Upper lobe of left lung (tissue), 6 donors: ENCODE measurements around the gene PTPRQ. TPM values are rescaled to one million over a fixed set of nuclear protein-coding genes. Genes with fewer than 3 reads are reported as not detected.

Experiments used
- ATAC-seq, 2 donors: fragments of 200-7000 bp; cut with Tn5 transposase; one replicate each; pipeline ENCODE4 v1.9.1; 2022; ENCODE audit warnings: mild to moderate bottlenecking in 2 of 2, moderate library complexity in 2 of 2; ENCODE audit not compliant: low FRiP score in 2 of 2
- DNase-seq, 2 donors: peaks; one replicate each; pipeline ENCODE4 v3.0.0-alpha.2; 2019 to 2020
- H3K27ac ChIP-seq, 4 donors: fragments of 200-600 bp; sonication (generic); one replicate each; pipeline ENCODE4 v1.5.1; 2016 to 2019
- H3K27me3 ChIP-seq, 4 donors: fragments of 200-600 bp; sonication (generic); one replicate each; pipeline ENCODE4 v1.5.1; 2017 to 2019
- H3K36me3 ChIP-seq, 4 donors: fragments of 200-600 bp; sonication (generic); one replicate each; pipeline ENCODE4 v1.5.1; 2016 to 2019
- H3K4me1 ChIP-seq, 4 donors: fragments of 200-600 bp; sonication (generic); one replicate each; pipeline ENCODE4 v1.5.1; 2018 to 2019
- H3K4me3 ChIP-seq, 4 donors: fragments of 200-600 bp; sonication (generic); one replicate each; pipeline ENCODE4 v1.5.1; 2017 to 2019; ENCODE audit warnings: mild to moderate bottlenecking in 2 of 4, moderate library complexity in 1 of 4
- H3K9me3 ChIP-seq, 4 donors: fragments of 200-600 bp; sonication (generic); one replicate each; pipeline ENCODE4 v1.5.1; 2018 to 2019
- CTCF ChIP-seq, 6 experiments: fragments of 450-650 bp in 4 of 6; fragments of 200-600 bp in 2 of 6; sonication (generic) in 2 of 6; IDR thresholded peaks; one replicate each; pipeline ENCODE4 v1.5.1; 2016 to 2019; ENCODE audit warnings: antibody characterized with exemption in 6 of 6
- EP300 ChIP-seq, 4 donors: sonication (generic); formaldehyde crosslinking; IDR thresholded peaks; one replicate each; pipeline ENCODE4 v1.5.1; 2017; ENCODE audit warnings: antibody characterized with exemption in 4 of 4, control low read depth in 2 of 4
- POLR2A ChIP-seq, 4 donors: fragments of 450-650 bp; IDR thresholded peaks; one replicate each; pipeline ENCODE4 v1.5.1; 2016 to 2017; ENCODE audit warnings: antibody characterized with exemption in 4 of 4, mild to moderate bottlenecking in 2 of 4
- POLR2AphosphoS5 ChIP-seq, 2 donors: sonication (generic); formaldehyde crosslinking; IDR thresholded peaks; one replicate each; pipeline ENCODE4 v1.5.1; 2017; ENCODE audit warnings: antibody characterized with exemption in 2 of 2
- WGBS, 2 donors: methylation state at CpG; one replicate each; pipeline ENCODE4 v1.1.5; 2017 to 2018; 5-methylcytosine and 5-hydroxymethylcytosine counted together
- total RNA-seq, 6 donors: library from RNA; depleted of rRNA in 4 of 6; stranded (reverse); fragments of >200 nt in 4 of 6; gene quantifications; one replicate each; pipeline versions ENCODE4 v1.1.0 to v1.2.1, GENCODE V29; 2016 to 2021
- donor health status: DM: no; HTN: no; CAD: no; lungs with moderate emphysema.
- donor health status: DM: no; HTN: yes; CAD: no; lungs with severe emphysema.

PTPRQ gene
- total RNA-seq, 6 donors from 2014 or later = 1.0 to 15.6 (median 5.0) TPM

- Histone ChIP-seq H3K4me1 (peaks cover 0 to 7% (median 3%) of the 10 kb centered on the region in 4 donors), H3K36me3 (no peaks in the 10 kb centered on the region), H3K4me3 (no peak overlapping the region), H3K27ac (no peak overlapping the region), H3K9me3 (no peaks in the 10 kb centered on the region), H3K27me3 (peaks cover 0 to 3% (median 0%) of the 10 kb centered on the region in 4 donors)
- TF ChIP-seq CTCF (IDR thresholded peaks at IDR 0.05) (no peak), POLR2AphosphoS5 (IDR thresholded peaks at IDR 0.05) (no peak)
- 79 to 80% methylated on average over 2 of the region's 2 CpGs for WGBS, 2 donors
- no peak for DNase-seq
- no peak for ATAC-seq
These were observed 260.4 kb downstream of the PTPRQ start for GRCh38 chr12:80704420-80704819.

- no peaks in the 10 kb centered on the region for H3K9me3 ChIP-seq
- peaks cover 0 to 7% (median 3%) of the 10 kb centered on the region in 4 donors for H3K4me1 ChIP-seq
- 68 to 81% methylated on average over 4 of the region's 4 CpGs for WGBS, 2 donors
- H3K4me3 ChIP-seq = no peak within 1 kb of the TSS
- no peak for ATAC-seq
- no peak for DNase-seq
- H3K36me3 ChIP-seq = no peaks in the 10 kb centered on the region
- H3K27me3 ChIP-seq = peaks cover 0 to 3% (median 0%) of the 10 kb centered on the region in 4 donors
- H3K27ac ChIP-seq = no peak within 1 kb of the TSS
- TF ChIP-seq CTCF (IDR thresholded peaks at IDR 0.05) = no peak
- no peak for TF ChIP-seq POLR2AphosphoS5 (IDR thresholded peaks at IDR 0.05)
- no peak for TF ChIP-seq POLR2A (IDR thresholded peaks at IDR 0.05)
- TF ChIP-seq EP300 (IDR thresholded peaks at IDR 0.05) = no peak
These were observed 263.2 kb downstream of the PTPRQ start, which contains the start of gene MYF6 for GRCh38 chr12:80707126-80707829. MYF6 (plus strand) TSS chr12:80707634; CDS start chr12:80707720, 86 bp downstream.

- TF ChIP-seq CTCF (IDR thresholded peaks at IDR 0.05) = no peak
- no peak for TF ChIP-seq EP300 (IDR thresholded peaks at IDR 0.05)
- no peak for TF ChIP-seq POLR2AphosphoS5 (IDR thresholded peaks at IDR 0.05)
- TF ChIP-seq POLR2A (IDR thresholded peaks at IDR 0.05) = no peak
- Histone ChIP-seq H3K36me3 (no peaks in the 10 kb centered on the region), H3K27me3 (peaks cover 0 to 3% (median 0%) of the 10 kb centered on the region in 4 donors), H3K9me3 (no peaks in the 10 kb centered on the region), H3K27ac (no peak overlapping the region), H3K4me3 (no peak overlapping the region), H3K4me1 (peaks cover 0 to 7% (median 3%) of the 10 kb centered on the region in 4 donors)
- 69 to 74% methylated on average over 20 to 21 of the region's 21 CpGs for WGBS, 2 donors
- ATAC-seq (no peak), DNase-seq (peak in 1 of 2 donors; percentile 59)
These were observed 263.8 kb downstream of the PTPRQ start for GRCh38 chr12:80707830-80708258.

DNA sequence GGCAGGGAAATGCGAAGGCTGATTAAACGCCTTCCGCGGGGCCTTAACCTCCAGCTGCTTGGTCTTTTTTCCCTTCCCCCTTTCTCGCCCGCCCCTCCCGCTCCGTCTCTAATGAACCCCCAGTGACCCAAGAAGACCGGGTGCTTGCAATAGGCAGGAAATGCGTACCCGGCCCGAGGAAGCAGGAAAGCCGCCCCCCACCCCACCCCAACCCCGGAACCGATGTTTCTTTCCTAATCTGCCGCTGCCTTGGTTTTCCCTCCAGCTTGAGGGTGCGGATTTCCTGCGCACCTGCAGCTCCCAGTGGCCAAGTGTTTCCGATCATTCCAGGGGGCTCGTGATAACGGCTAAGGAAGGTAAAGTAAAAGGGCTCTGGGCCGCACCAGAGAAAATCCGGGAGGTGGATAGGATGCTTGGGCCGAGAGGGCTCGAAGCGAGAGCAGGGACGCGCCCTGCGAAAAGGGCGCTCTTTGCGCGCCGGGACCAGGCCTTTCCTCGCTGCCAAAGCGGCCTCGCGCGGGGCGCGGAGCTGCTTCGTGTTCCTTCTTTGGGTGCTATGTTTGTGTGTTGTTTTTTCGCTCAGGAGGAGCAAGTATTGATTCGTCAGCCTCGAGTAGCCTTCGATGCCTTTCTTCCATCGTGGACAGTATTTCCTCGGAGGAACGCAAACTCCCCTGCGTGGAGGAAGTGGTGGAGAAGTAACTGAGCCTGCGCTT is 264.4 kb downstream of the PTPRQ start:
- WGBS, 2 donors = 11 to 14% methylated on average over 46 to 50 of the region's 50 CpGs
- no peak for TF ChIP-seq POLR2A (IDR thresholded peaks at IDR 0.05)
- TF ChIP-seq POLR2AphosphoS5 (IDR thresholded peaks at IDR 0.05) = no peak
- no peak for TF ChIP-seq EP300 (IDR thresholded peaks at IDR 0.05)
- TF ChIP-seq CTCF (IDR thresholded peaks at IDR 0.05) = no peak
- no peak overlapping the region for H3K4me3 ChIP-seq
- H3K27me3 ChIP-seq = peaks cover 0 to 3% (median 0%) of the 10 kb centered on the region in 4 donors
- ATAC-seq (peak in 1 of 2 donors; percentile 17), DNase-seq (peak in 1 of 2 donors; percentile 82)
- H3K36me3 ChIP-seq = no peaks in the 10 kb centered on the region
- H3K9me3 ChIP-seq = no peaks in the 10 kb centered on the region
- no peak overlapping the region for H3K27ac ChIP-seq
- peaks cover 0 to 7% (median 3%) of the 10 kb centered on the region in 4 donors for H3K4me1 ChIP-seq
